Kidney glomerular epithelial cell (primary cell): ENCODE results near the gene TOR4A.
A peak's percentile ranks its signal among the peaks of the same experiment; 100 is the strongest.

Experiments
- DNase-seq: peaks from one replicate; lab custom pipeline; 2025; lab: John Stamatoyannopoulos, UW

TOR4A gene

DNA sequence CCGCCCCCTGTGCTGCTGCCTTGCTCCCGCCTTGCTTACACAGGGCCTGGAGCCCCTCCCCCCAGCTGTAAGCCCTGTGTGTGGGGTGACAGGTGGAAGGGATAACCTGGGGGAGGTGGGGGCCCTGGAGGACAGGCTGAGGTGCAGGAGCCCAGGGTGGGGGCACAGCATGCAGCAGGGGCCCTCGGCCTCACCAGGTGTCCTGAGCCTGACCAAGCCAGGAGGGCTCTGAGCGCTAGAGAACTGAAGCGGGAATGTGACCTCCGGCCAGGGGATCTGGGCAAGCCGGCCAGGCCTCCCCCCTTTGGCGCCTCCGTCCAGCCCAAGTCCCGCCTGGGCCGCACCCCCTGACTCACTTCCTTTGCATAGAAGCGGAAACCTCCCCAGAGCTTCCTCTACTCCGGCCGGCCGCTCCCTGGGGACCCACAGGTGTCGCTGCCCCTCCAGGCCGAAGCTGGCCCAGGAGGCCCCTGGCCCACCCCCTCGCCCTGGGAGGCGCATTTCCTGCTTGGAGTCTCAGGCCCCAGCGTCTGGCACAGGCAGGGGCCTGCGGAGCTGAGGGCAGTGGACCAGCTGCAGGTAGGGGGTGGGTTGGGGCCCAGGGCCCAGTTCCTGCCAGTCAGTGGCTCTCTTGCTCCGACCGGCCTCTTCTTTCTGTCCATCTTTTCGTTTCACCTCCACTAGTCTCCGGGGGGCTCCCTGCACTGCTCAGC is at the start of gene TOR4A:
Gene TOR4A, plus strand, starts transcription at position 398 of the 713 bp plus-strand sequence. CDS start 964 bp downstream, outside the sequence.
- peak; percentile 46 for DNase-seq

DNA sequence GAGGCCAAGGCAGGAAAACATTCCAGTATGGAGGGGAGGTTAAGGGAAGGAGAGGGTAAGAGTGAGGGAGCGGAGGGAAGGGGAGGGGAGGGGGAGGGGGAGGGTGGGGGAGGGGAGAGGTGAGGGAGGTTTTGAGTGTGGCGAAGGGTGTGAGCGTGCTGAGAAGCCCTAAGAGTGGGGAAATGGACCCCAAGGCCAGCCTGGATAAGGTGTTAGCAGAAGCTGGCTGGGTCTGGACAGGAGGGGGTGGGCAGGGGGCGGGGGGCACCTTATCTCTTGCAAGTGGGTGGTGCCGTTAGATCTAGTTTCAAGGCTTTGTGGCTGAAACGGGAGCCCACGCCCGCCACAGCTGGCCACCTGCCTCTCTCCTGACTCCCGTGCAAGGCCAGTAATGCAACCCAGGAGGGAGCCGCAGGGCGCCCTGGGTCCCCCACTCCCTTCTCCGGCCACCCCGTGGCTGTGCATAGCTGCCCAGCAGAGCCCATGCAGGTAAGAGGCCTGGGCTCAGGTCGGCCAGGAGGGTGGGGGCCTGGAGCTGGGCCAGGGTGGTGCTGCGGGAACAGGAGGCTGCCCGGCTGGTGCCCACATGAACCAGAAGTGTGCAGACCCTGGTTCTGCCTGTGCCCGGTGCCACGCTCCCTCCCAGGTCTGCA is 49.5 kb upstream of the TOR4A start:
- no peak for DNase-seq

DNA sequence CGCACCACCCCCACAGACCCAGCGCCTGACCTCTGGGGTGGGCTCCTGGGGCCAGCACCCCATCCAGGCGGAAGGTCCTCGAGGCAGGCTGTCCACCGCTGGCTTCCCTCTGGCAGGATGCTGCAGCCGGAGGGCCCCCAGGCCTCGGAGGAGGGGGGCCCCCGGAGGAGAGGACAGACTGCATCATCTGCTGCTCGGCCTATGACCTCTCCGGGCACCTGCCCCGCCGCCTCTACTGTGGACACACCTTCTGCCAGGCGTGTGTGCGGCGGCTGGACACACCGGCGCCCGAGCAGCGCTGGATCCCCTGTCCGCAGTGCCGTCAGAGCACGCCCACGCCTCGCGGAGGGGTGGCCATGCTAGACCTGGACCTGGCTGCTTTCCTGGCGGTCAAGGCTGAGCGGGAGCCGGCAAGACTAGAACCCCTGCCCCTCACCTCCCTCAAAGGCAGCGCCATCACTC is 49.0 kb upstream of the TOR4A start:
- no peak for DNase-seq

DNA sequence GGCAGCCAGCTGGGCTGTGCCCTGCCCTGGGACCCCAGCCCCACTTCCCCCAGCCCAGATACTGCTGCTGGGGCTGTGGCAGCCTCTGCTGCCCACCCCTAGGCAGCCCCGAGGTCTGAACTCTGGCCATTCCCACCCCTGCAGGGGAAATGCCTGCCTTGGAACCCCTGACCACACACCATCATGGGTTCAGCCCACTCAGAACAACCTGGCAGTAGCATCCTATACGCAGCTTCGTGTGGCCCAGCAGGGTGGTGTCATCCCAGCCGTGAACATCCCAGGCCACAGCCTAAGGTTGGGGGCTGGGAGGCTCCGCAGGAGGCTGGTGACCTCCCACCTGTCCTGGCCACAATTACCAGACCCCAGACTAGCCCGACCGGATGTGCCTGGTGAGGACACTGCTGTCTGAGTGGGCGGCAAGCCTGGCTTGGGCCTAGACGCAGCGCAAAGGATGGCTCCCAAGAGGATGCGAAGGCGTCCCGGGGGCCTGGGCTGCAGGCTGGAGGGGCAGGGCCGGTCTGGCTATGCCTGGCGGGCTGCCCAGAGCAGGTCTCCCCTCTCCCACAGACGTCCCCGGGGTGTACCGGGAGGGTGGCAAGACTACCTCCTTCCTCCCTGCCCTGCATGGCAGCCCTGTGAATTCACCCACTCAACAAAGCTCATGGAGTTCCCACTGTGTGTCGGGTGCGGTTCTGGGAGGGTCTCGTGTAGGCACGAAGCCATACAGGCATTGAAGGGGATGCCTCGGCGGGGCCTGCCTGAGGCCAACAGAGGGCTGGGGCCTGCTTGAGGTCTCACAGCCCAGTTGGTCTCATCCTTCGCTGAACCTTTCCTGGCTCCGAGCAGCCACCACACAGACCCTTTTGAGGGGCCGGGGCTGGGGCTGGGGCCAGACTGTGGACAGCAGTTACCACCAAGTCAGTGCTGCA is 48.3 kb upstream of the TOR4A start:
- no peak for DNase-seq

DNA sequence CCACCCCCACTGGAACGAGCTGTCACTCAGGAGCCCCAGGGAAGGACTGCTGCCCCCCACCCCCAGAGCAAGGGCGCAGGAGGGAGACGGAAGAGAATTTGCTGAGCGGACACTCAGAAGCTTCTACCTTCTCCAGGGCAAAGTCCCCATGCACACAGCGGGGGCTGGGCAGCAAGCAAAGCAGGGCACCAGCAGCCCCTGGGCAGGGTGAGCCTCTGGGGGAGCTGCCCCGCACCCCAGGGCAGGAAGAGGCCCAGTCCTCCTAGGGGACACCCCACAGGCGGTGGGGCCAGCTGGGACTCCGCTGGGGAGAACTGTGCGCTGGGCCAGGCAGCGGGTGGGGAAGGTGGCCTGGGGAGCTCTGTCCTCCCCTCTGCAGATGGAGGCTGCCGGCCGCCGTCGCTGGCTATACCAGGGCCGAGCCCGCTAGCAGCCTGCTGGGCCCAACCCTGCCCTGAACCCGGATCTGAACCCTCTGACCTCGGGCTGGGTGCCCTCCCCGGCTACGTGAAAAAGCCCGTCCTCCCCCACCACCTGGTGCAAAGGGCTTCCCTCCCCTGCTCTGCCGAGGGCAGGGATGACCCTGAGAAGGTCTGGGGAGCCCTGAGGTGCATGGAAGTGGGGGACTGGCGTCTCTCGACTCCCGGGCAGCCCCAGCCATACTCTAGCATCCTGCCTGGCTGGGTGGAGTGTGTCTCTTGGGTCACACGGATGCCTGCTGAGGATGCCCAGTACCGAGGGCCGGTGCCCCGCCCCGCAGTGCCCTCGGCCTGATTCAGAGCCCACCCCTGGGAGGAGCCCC is 47.4 kb upstream of the TOR4A start:
- no peak for DNase-seq

DNA sequence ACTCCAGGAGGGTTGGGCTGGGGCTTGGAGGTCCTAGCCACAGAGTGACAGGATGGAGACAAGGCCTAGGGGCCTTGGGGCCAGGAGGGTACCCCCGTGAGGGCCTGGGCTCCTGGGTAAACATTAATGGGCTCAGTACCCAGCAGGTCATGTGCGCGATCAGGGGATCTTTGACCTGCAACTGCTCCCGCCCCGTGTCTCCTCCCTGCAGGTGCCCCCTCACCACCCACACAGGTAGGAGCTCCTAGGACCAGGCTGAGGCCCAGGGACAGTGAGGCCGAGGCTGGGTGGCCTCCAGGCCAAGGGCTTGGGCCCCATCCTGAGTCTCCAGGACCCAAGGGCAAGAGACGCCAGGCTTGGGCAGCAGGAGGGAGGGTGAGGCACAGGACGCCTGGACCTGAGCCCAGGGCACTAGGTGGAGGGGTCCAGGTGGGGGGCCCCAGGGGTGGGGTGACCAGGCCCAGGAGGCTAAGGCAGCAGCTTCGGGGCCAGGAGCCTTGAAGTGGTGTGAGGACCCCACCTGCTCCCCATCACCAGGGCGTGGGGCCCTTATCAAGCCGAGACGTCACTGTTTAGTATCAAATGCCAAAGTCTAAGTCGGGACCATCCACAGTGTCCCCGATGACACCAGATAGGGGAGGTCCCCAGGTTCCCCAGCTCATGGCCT is 46.7 kb upstream of the TOR4A start, which contains the start of gene SLC34A3:
Gene SLC34A3, plus strand, starts transcription at position 197 of the 667 bp plus-strand sequence. CDS start 802 bp downstream, outside the sequence.
- DNase-seq = no peak

DNA sequence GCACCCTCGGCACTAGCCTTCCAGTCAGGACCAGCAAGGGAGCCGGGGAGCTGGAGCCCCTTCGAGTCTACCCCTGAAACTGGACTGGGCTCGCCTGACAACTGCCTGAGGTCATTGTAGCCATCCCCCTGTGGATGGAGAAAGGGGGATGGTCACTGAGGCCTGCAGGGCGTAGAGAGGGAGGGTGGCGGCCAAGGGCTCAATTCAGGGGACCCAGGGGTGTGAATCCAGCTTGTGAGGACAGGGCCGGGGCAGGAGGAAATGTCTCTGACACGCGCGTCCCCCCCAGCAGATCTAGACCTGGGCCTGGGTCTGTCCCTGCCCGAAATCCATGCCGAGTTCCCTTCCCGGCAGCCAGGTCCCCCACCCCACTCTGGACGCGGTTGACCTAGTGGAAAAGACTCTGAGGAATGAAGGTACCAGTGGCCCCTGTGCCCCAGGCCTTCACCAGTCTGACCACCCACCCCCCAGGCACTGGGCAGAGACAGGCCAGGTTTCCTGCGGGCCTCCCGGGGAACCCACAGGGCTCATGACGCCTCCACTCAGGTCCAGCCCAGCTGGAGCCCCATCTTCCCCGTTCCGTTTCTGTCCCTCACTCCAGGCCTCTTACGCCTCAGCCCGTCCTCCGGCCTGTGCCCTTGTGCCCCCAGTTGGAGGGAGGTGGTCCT is 46.0 kb upstream of the TOR4A start:
- DNase-seq = no peak

DNA sequence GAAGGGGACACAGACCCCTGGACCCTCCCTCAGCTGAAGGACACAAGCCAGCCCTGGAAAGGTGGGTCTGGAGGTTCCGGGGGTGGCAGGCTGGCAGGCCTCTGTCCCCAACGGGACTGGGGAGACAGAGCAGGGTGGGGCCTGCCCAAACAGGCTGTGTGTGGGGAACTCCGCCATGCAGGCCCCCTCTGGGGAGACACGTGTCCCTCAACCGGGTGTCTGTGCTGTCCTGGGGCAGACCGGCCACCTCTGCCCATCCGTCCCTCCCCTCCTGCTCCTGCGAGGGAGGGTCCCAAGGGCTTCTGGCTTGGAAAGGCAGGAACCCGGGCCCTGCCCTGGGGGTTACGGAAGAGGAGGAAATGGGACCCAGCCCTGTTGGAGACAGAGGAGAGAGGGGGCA is 45.4 kb upstream of the TOR4A start:
- no peak for DNase-seq

DNA sequence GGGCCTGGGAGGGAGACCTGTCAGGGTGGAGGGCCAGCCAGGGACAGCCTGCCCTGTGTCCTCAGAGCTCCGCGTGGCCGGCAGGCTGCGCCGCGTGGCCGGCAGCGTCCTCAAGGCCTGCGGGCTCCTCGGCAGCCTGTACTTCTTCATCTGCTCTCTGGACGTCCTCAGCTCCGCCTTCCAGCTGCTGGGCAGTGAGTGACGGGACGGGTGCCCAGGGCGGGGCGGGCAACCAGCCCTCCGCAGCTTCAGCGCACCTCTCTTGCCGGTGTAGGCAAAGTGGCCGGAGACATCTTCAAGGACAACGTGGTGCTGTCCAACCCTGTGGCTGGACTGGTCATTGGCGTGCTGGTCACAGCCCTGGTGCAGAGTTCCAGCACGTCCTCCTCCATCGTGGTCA is 45.0 kb upstream of the TOR4A start:
- no peak for DNase-seq

DNA sequence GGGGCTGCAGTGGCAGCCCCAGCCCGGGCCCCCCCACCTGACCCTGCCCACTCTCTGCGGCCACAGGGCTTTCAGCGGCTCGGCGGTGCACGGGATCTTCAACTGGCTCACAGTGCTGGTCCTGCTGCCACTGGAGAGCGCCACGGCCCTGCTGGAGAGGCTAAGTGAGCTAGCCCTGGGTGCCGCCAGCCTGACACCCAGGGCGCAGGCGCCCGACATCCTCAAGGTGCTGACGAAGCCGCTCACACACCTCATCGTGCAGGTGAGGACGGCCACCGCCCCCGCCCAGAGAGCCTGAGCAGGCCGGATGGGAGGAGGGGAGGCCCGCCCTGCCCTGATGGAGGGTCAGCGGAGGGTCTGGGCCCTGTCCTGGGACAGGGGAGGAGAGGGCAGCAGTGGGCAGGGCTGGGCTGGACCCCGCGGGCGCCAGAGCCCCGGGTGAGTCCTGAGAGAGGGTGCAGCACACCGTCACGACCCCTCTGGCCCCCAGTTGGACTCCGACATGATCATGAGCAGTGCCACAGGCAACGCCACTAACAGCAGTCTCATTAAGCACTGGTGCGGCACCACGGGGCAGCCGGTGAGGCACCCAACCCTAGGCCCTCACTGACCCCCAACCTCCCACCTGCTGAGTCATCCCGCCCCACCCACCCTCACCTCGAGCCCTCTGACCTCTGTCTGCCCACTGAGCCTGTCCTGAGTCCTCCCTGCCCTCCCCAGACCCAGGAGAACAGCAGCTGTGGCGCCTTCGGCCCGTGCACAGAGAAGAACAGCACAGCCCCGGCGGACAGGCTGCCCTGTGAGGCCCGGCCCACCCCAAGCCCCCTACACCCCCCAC is 44.2 kb upstream of the TOR4A start:
- no peak for DNase-seq

DNA sequence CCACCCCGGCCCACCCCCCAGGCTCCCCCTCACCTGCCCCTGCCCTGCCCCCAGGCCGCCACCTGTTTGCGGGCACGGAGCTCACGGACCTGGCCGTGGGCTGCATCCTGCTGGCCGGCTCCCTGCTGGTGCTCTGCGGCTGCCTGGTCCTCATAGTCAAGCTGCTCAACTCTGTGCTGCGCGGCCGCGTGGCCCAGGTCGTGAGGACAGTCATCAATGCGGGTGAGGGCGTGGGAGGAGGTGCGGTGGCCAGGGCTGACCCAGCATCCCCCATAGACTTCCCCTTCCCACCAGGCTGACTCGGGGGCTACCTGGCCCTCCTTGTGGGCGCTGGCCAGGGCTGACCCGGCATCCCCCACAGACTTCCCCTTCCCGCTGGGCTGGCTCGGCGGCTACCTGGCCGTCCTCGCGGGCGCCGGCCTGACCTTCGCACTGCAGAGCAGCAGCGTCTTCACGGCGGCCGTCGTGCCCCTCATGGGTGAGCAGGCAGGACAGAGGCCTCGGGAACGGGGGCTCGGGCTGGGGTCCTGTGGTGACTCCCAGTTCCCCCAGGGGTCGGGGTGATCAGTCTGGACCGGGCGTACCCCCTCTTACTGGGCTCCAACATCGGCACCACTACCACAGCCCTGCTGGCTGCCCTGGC is 43.4 kb upstream of the TOR4A start:
- no peak for DNase-seq

DNA sequence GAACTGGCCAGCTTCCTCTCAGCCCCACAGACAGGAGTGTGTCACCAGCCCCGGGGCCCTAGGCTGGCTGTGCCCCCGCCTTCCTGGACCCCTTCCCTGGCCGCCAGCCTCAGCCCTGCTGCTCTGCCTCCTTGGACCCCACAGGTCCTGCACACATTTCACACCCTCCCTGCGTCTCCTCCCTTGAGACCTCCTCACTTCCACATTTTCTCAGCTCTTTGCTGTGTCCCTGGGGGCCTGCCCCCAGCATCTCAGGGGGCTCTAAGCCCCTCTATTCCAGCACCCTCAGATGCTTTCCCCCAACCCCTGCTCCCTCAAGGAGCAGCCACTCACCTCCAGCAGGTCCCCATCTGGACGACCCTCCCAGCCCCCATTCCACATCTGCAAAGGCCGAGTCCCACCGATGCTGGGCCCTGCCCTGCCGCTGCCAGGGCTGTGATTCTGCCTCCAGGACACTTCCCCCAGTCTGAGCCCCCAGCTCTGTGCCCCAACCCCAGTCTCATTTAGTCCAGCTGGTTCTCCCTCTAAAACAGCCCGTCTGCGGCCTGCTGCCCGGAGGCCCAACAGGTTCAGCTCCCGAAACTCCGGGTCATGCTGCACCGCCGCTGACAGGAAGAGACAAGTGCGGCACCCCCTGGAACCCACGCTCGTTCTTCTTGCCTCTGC is 42.6 kb upstream of the TOR4A start:
- DNase-seq = no peak

DNA sequence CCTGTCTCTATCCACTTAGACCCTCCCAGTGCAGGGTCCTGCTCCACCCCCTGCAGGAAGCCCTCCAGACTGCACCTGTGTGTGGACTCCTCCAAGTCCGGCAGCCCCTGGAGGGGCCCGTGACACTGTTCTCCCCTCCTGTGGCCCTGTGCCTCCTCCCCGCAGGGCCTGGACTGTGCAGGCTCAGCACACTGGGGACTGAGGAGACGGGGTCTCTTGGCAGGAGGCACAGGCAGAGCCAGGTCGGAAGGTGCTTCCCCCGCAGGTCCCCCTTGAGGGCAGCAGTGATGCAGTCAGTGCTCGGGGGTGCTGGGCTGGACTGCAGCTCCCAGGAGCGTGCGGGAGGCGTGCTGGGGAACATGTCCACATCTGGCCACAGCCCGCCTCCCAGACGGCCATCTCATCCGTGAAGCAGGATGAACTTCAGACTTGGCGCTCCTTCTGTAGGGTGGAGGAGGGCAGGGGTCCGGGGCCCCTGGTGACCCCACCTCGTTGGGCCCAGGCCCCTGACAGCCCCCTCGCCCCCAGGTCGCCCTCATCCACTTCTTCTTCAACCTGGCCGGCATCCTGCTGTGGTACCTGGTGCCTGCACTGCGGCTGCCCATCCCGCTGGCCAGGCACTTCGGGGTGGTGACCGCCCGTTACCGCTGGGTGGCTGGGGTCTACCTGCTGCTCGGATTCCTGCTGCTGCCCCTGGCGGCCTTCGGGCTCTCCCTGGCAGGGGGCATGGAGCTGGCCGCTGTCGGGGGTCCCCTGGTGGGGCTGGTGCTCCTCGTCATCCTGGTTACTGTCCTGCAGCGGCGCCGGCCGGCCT is 41.9 kb upstream of the TOR4A start:
- no peak for DNase-seq

DNA sequence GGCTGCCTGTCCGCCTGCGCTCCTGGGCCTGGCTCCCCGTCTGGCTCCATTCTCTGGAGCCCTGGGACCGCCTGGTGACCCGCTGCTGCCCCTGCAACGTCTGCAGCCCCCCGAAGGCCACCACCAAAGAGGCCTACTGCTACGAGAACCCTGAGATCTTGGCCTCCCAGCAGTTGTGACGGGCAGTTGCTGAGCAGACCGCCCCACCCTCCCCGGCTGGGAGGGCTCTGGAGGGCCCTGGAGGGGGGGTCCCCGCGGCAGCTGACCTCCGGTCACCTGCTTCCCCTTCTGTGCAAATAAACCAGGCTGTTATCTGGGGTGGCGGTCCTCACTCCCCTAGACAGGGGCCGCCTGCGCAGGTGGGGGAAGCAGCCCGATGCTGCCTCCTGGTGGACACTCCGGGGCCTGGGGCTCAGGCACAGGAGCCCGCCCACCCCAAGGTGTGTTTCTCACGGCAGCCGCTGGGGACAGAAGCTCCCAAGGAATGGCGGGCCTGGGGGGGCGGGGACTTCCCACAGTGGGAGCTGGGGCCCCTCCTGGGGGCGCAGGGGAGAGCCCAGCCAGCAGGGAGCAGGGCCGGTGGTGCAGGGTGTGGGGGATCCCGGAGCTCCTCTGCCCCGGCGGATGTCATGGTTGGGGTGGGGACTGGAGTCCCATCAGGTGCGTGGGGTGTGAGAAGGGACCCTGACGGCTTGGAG is 41.1 kb upstream of the TOR4A start:
- peak; percentile 49 for DNase-seq

DNA sequence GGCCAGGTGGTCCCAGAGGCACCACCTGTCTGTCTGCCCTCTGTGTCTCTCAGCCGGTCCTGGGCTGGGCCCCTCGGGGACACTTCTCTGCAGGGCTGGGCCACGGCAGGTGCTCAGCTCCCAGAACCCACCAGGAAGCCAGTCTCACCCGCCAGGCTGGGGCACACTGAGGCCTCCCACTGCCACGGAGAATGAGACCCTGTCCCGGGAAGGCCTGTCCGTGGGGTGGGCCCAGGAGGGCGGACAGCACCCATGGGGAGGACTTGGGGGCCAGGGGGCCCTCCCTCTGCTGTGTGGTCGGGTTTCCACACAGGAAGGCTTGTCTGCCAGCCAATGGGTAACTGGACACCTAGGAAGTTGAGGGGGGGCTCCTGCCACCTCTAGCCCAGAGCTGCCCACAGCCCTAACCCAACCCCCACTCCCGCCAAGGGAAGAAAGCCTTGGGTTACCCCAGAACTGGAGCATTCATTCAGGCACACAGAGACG is 40.5 kb upstream of the TOR4A start:
- DNase-seq = no peak

DNA sequence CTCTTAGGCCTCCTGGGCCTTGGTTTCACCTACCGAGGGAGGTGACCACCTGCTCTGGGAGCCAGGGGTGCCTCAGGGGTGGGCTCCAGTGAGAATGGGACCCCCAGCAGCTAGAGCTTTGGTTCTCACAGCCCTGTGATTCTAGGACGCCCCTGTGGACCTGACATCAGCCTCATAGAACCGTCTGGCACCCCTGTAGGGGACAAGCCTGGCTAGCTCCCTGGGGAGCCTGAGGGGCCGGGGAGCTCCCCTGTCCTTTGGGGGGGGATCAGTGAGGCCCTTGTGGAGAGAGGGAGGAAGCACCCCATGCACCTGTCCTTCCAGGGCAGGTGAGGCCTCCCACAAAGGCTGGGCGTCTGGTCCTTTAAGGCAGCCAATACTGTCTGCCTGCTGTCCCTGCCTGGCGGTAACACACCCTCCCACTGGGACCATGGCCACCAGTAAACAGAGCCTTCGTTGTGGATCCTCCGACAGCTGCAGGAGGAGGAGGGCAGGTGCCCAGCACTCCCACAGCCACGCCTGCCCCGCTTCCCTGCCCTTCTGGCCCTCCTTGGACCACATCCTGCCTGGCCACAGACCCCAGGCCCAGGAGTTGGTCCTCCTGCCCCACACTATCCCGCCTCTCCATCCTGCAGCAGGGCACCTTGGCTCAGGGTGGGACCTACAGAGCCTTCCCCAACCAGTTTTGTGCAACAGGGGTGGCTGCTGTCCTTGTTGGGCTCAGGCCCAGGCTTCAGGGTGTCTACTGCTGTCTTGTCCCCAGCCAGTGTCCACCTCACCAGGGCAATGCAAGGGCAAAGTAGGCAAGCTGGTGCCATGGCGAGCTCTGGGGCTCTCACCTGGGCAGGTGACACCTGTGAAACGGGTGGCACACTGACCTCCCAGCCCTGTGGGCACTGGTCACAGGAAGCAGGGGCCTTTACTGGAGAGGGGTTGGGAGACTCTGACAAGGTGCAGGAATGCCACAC is 39.5 kb upstream of the TOR4A start:
- DNase-seq = no peak
